ENCODE data around the gene DHFR.

GRCh38 chr5:80590766-80591165 is 64.0 kb downstream of the DHFR start:
- TF ChIP-seq CTCF (IDR thresholded peaks at IDR 0.05) (no peak), ZFX (IDR thresholded peaks at IDR 0.05; ENCODE audit: borderline replicate concordance) (no peak)
